ENCODE measurements around the gene ZNF862.

The ZNF862 gene

DNA sequence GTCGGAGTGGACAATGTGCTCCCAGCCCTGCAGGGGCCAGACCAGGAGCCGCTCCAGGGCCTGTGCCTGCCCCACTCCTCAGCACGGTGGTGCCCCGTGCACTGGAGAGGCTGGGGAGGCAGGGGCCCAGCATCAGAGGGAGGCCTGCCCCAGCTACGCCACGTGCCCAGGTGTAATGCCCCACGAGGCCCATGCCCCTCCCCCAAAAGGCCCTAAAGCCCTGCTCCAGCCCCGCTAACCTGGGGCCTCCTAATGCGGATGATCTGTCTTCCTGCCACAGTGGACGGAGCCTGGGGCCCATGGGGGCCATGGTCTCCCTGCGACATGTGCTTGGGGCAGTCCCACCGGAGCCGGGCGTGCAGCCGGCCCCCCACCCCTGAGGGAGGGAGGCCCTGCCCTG, 23.7 kb upstream of the ZNF862 start:
- DNase-seq (ENCODE audit: low spot score): no peak
- TF ChIP-seq, protein P1, sequence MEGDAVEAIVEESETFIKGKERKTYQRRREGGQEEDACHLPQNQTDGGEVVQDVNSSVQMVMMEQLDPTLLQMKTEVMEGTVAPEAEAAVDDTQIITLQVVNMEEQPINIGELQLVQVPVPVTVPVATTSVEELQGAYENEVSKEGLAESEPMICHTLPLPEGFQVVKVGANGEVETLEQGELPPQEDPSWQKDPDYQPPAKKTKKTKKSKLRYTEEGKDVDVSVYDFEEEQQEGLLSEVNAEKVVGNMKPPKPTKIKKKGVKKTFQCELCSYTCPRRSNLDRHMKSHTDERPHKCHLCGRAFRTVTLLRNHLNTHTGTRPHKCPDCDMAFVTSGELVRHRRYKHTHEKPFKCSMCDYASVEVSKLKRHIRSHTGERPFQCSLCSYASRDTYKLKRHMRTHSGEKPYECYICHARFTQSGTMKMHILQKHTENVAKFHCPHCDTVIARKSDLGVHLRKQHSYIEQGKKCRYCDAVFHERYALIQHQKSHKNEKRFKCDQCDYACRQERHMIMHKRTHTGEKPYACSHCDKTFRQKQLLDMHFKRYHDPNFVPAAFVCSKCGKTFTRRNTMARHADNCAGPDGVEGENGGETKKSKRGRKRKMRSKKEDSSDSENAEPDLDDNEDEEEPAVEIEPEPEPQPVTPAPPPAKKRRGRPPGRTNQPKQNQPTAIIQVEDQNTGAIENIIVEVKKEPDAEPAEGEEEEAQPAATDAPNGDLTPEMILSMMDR (IDR thresholded peaks at IDR 0.05; ENCODE audit: borderline replicate concordance, control extremely low read depth, extremely low read depth, insufficient read depth, missing control alignments): no peak
- in situ Hi-C loops (cut with MboI; ENCODE audit: low sequenced_read_pairs, unreplicated experiment): no loop called here

DNA sequence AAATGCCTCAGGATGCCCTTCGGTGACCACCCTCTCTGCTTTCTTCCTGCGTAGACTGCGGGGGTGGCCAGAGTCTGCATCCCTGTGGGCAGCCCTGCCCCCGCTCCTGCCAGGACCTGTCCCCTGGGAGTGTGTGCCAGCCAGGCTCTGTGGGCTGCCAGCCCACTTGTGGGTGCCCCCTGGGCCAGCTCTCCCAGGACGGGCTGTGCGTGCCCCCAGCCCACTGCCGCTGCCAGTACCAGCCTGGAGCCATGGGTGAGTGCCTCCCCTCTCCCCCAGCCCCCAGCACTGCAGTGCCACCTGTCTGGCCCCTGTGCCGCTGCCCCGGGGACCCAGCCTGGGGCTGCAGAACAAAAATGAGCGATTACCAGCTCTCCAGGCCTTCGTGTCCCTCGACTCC, 23.1 kb upstream of the ZNF862 start:
- in situ Hi-C loops (cut with MboI; ENCODE audit: low sequenced_read_pairs, unreplicated experiment): no loop called here
- TF ChIP-seq, protein P1 (IDR thresholded peaks at IDR 0.05; ENCODE audit: borderline replicate concordance, control extremely low read depth, extremely low read depth, insufficient read depth, missing control alignments): no peak

DNA sequence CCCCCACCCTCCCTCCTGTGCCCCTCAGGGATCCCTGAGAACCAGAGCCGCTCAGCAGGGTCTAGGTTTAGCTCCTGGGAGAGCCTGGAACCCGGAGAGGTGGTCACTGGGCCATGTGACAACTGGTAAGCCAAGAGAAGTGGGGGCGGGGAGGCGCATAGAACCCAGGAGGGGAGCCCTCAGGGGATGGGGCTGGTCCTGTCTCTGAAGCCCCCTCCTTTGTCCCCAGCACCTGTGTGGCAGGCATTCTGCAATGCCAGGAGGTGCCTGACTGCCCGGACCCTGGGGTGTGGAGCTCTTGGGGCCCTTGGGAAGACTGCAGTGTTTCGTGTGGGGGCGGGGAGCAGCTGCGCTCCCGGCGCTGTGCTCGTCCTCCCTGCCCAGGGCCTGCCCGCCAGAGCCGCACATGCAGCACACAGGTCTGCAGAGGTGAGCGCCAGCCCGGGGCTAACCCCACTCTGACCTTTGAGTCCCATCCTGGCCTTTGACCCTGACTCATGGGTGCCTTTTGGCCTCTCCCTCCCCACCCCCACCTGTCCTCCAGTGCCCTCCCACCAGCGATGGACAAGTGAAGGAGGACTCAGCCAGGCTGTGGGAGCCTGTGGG, 22.4 kb upstream of the ZNF862 start:
- in situ Hi-C loops (cut with MboI; ENCODE audit: low sequenced_read_pairs, unreplicated experiment): no loop called here
- TF ChIP-seq, protein P1 (IDR thresholded peaks at IDR 0.05; ENCODE audit: borderline replicate concordance, control extremely low read depth, extremely low read depth, insufficient read depth, missing control alignments): no peak
- DNase-seq (ENCODE audit: low spot score): no peak

More for the DNA sequence above, 23.1 kb upstream of the ZNF862 start:
- no peak for DNase-seq (ENCODE audit: low spot score)

DNA sequence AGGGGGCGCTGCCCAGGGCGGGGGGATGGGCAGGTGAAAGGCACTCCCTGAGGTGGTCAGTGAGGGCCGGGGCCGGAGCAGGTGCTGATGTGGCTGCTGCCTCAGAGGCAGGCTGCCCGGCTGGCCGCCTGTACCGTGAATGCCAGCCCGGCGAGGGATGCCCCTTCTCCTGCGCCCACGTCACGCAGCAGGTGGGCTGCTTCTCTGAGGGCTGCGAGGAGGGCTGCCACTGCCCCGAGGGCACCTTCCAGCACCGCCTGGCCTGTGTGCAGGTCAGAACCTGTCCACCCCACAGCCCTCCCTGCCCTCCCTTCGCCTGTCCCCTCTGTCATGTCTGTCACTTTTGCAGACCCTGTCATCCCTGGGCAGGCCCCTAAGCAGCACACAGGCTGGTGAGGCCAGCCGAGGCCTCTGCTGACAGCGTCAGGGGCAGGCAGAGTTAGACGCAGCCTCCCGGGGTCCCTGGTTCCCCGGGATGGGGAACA, 21.9 kb upstream of the ZNF862 start:
- in situ Hi-C loops (cut with MboI; ENCODE audit: low sequenced_read_pairs, unreplicated experiment): no loop called here
- TF ChIP-seq, protein P1 (IDR thresholded peaks at IDR 0.05; ENCODE audit: borderline replicate concordance, control extremely low read depth, extremely low read depth, insufficient read depth, missing control alignments): no peak
- no peak for DNase-seq (ENCODE audit: low spot score)

DNA sequence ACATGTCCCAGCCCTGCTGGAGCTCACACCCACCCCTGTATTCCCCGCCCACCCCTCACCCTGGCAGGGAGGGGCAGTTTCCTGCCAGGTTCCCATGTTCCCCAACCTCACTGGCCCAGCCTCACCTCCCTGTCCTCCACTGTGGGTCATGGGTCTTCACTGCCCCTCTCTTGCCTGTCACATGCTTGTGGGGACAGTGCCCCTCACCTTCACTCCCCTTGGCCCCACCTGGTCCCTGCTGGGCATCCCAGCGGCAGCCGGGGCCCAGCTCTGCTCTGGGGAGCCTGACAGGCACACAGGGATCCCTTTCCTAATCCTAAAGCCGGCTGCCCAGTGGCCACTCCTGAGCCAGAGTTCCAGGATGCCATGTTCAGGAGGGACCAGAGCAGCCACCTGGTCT, 21.4 kb upstream of the ZNF862 start:
- no peak for DNase-seq (ENCODE audit: low spot score)
- TF ChIP-seq, protein P1 (IDR thresholded peaks at IDR 0.05; ENCODE audit: borderline replicate concordance, control extremely low read depth, extremely low read depth, insufficient read depth, missing control alignments): no peak
- in situ Hi-C loops (cut with MboI; ENCODE audit: low sequenced_read_pairs, unreplicated experiment): no loop called here

- TF ChIP-seq, protein P1 (IDR thresholded peaks at IDR 0.05; ENCODE audit: borderline replicate concordance, control extremely low read depth, extremely low read depth, insufficient read depth, missing control alignments): no peak
- in situ Hi-C loops (cut with MboI; ENCODE audit: low sequenced_read_pairs, unreplicated experiment): no loop called here
- no peak for DNase-seq (ENCODE audit: low spot score)
Observed at GRCh38 chr7:149817301-149817771, 20.8 kb upstream of the ZNF862 start.

Measured in GM13976 (cell line).